HG03442 (cell line): ENCODE data around the gene GNG10.

Experiments used
- ATAC-seq: cut with Tn5 transposase; IDR thresholded peaks from one replicate; pipeline ENCODE4 v1.9.1; 2021; ENCODE audit warnings: mild to moderate bottlenecking, moderate library complexity; ENCODE audit not compliant: unreplicated experiment

The GNG10 gene

DNA sequence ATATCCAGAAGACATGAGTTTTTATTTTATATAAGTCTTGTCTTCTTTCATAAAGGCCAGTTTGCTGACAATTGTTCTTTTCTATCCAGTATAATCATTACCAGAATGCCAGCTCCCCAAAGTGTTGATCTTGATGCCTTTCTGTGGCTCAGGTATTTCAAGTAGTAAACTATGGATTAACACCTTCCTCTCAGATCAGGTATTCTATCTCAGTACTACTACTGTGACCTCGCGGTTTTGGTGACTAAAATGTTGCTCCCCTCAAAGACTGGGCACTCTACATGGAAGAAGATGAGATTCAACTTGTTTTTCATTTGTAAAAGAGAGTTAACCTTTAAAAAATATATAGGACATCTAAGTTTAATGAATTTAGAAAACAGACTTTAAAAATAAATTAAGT lies 58.1 kb downstream of the GNG10 start:
- no peak for ATAC-seq
